IMR-90 (cell line): Measurements from ENCODE around the gene LY6G6F. TPM values are rescaled to one million over a fixed set of nuclear protein-coding genes. Genes with fewer than 3 reads are reported as not detected.
A peak's percentile ranks its signal among the peaks of the same experiment; 100 is the strongest.

Experiments
- ATAC-seq: fragments of 200-7000 bp; cut with Tn5 transposase; 2 replicates; pipeline ENCODE4 v1.9.1; 2020; ENCODE audit warnings: low read depth, mild to moderate bottlenecking, moderate library complexity
- BruUV-seq: library from RNA; stranded (reverse); fragments of 400-500 nt; replicated peaks from 2 replicates; lab custom pipeline; 2021; lab: Mats Ljungman, UMichigan
- CTCF ChIA-PET: fragments of 300-600 bp; formaldehyde crosslinking; extraction: SDS; loops from one replicate; lab custom pipeline; 2021; ENCODE audit warnings: antibody characterized with exemption; lab: Yijun Ruan, JAX
- POLR2A ChIA-PET: fragments of 300-600 bp; sonication (Branson Sonifier 250); formaldehyde crosslinking; loops from one replicate; lab custom pipeline; 2022; ENCODE audit warnings: antibody characterized with exemption; ENCODE audit not compliant: unreplicated experiment; lab: Charles Lee
- DNase-seq: peaks from one replicate; pipeline ENCODE4 v3.0.0; 2013
- H2AFZ ChIP-seq: replicated peaks from 2 replicates; pipeline ENCODE3; 2013; ENCODE audit warnings: low read length, mild to moderate bottlenecking; ENCODE audit not compliant: poor library complexity
- H2AK5ac ChIP-seq: 2 replicates; pipeline ENCODE4 v1.6.1; 2013; ENCODE audit warnings: low read depth, low read length, inconsistent platforms
- H2AK9ac ChIP-seq: replicated peaks from 2 replicates; pipeline ENCODE3; 2013; ENCODE audit warnings: mild to moderate bottlenecking, low read depth, low read length, moderate library complexity; ENCODE audit not compliant: poor library complexity
- H2BK120ac ChIP-seq: 2 replicates; pipeline ENCODE4 v1.6.1; 2013; ENCODE audit warnings: low read depth, low read length, inconsistent platforms
- H2BK15ac ChIP-seq: 3 replicates; pipeline ENCODE4 v1.6.1; 2013; ENCODE audit warnings: low read depth, low read length, inconsistent platforms
- H2BK20ac ChIP-seq: 2 replicates; pipeline ENCODE4 v1.6.1; 2013; ENCODE audit warnings: low read depth, mild to moderate bottlenecking, inconsistent platforms, low read length, moderate library complexity
- H2BK5ac ChIP-seq: 2 replicates; pipeline ENCODE4 v1.6.1; 2013; ENCODE audit warnings: mild to moderate bottlenecking, low read depth, low read length, inconsistent platforms; ENCODE audit not compliant: poor library complexity, severe bottlenecking
- H3K14ac ChIP-seq: replicated peaks from 2 replicates; pipeline ENCODE4 v1.6.1; 2013; ENCODE audit warnings: low read depth, low read length, inconsistent platforms
- H3K18ac ChIP-seq: 2 replicates; pipeline ENCODE4 v1.6.1; 2013; ENCODE audit warnings: low read depth, low read length, control low read depth
- H3K23ac ChIP-seq: 2 replicates; pipeline ENCODE4 v1.6.1; 2013; ENCODE audit warnings: low read depth, low read length, inconsistent platforms
- H3K27ac ChIP-seq: 2 replicates; pipeline ENCODE4 v1.5.1; 2013; ENCODE audit warnings: mild to moderate bottlenecking, control low read depth, low read length; ENCODE audit not compliant: insufficient read depth
- H3K27me3 ChIP-seq: 2 replicates; pipeline ENCODE4 v1.6.1; 2013; ENCODE audit warnings: low read length; ENCODE audit not compliant: control insufficient read depth, insufficient read depth
- H3K36me3 ChIP-seq: 2 replicates; pipeline ENCODE4 v1.6.1; 2013; ENCODE audit warnings: low read length, mixed read lengths; ENCODE audit not compliant: control insufficient read depth, insufficient read depth
- H3K4ac ChIP-seq: 2 replicates; pipeline ENCODE4 v1.6.1; 2013; ENCODE audit warnings: low read depth, low read length, inconsistent platforms
- H3K4me1 ChIP-seq: 2 replicates; pipeline ENCODE4 v1.6.1; 2013; ENCODE audit warnings: low read length, mixed read lengths; ENCODE audit not compliant: control insufficient read depth, insufficient read depth
- H3K4me2 ChIP-seq: 2 replicates; pipeline ENCODE4 v1.6.1; 2013; ENCODE audit warnings: low read depth, mild to moderate bottlenecking, control low read depth, low read length, moderate library complexity
- H3K4me3 ChIP-seq: 2 replicates; pipeline ENCODE4 v1.5.1; 2013; ENCODE audit warnings: low read depth, mild to moderate bottlenecking, control low read depth, low read length, moderate library complexity; ENCODE audit not compliant: insufficient read depth
- H3K56ac ChIP-seq: 2 replicates; pipeline ENCODE4 v1.6.1; 2013; ENCODE audit warnings: low read length, inconsistent platforms; ENCODE audit not compliant: insufficient read depth; ENCODE audit errors: extremely low read depth
- H3K79me1 ChIP-seq, 2 experiments: 2 replicates each; pipeline ENCODE4 v1.6.1; 2013; ENCODE audit warnings: low read length in 2 of 2, inconsistent platforms in 1 of 2, low read depth in 1 of 2
- H3K9ac ChIP-seq: 2 replicates; pipeline ENCODE4 v1.6.1; 2013; ENCODE audit warnings: low read depth, low read length, control low read depth
- H3K9me1 ChIP-seq: 2 replicates; pipeline ENCODE4 v1.6.1; 2013; ENCODE audit warnings: low read length, inconsistent platforms; ENCODE audit not compliant: insufficient read depth
- H3K9me3 ChIP-seq: 2 replicates; pipeline ENCODE4 v1.6.1; 2013; ENCODE audit warnings: low read length; ENCODE audit not compliant: control insufficient read depth, insufficient read depth
- H4K20me1 ChIP-seq: 2 replicates; pipeline ENCODE4 v1.6.1; 2013; ENCODE audit warnings: low read length, inconsistent platforms; ENCODE audit not compliant: insufficient read depth
- H4K5ac ChIP-seq: 2 replicates; pipeline ENCODE4 v1.6.1; 2013; ENCODE audit warnings: mild to moderate bottlenecking, low read depth, low read length, control low read depth
- H4K8ac ChIP-seq, 2 experiments: 2 replicates each; pipeline ENCODE4 v1.6.1; 2013; ENCODE audit warnings: low read depth in 2 of 2, low read length in 2 of 2, control low read depth in 1 of 2, inconsistent platforms in 1 of 2
- H4K91ac ChIP-seq: 2 replicates; pipeline ENCODE4 v1.6.1; 2013; ENCODE audit warnings: low read depth, low read length, inconsistent platforms; ENCODE audit not compliant: insufficient read depth
- CHD1 ChIP-seq: IDR thresholded peaks from 2 replicates; pipeline ENCODE4 v1.6.1; 2012; ENCODE audit warnings: low read depth, low read length, improper control_type of control experiment
- MXI1 ChIP-seq: IDR thresholded peaks from 2 replicates; pipeline ENCODE4 v1.6.1; 2012; ENCODE audit warnings: low read depth, mild to moderate bottlenecking, low read length, moderate library complexity, borderline replicate concordance
- NFE2L2 ChIP-seq: fragments of 150-350 bp; IDR thresholded peaks from 2 replicates; pipeline ENCODE4 v1.6.1; 2016; ENCODE audit warnings: low read depth, mild to moderate bottlenecking, low read length
- USF2 ChIP-seq: fragments of 150-350 bp; IDR thresholded peaks from 2 replicates; pipeline ENCODE4 v1.6.1; 2017; ENCODE audit warnings: mild to moderate bottlenecking, antibody characterized with exemption, low read length, low read depth
- WGBS, 2 experiments: methylation state at CpG; one replicate each; pipeline versions ENCODE4 v1.1.5 to v1.1.7; 2013; ENCODE audit warnings: missing lambda C conversion rate in 2 of 2; ENCODE audit not compliant: insufficient read length in 1 of 2; ENCODE audit errors: extremely low coverage in 2 of 2; 5-methylcytosine and 5-hydroxymethylcytosine counted together
- dilution Hi-C: fragments of 300-500 bp; cut with HindIII; formaldehyde crosslinking; loops from one replicate; pipeline ENCODE4 v1.14.3; 2018; ENCODE audit warnings: low sequenced_read_pairs; ENCODE audit not compliant: unreplicated experiment
- in situ Hi-C: fragments of 300-500 bp; cut with MboI; formaldehyde crosslinking; loops from 3 replicates; pipeline ENCODE4 v1.14.3; 2019; ENCODE audit warnings: low sequenced_read_pairs, inconsistent platforms, mixed read lengths
- intact Hi-C: fragments of 100-400 bp; cut with micrococcal nuclease; formaldehyde crosslinking; loops from 2 replicates; pipeline ENCODE4 v1.10.0; 2022
- polyA plus RNA-seq, 3 experiments: library from polyadenylated mRNA; depleted of rRNA; stranded (reverse); fragments of >200 nt; gene quantifications; 2 replicates each; pipeline ENCODE4 v1.2.3, GENCODE V29; 2012; ENCODE audit warnings: low replicate concordance in 1 of 3
- total RNA-seq: library from RNA; depleted of rRNA; stranded (reverse); fragments of >200 nt; gene quantifications from 2 replicates; pipeline ENCODE4 v1.2.3, GENCODE V29; 2012

LY6G6F gene
- total and polyA plus RNA-seq, 2 of the 4 experiments (the other 2 are of a cell fraction): not detected

- WGBS, 2 experiments: 27 to 100% methylated on average over 2 of the region's 7 CpGs
- Histone ChIP-seq H3K4me1 (peaks cover 18% of the 10 kb centered on the region), H3K4ac (peak overlapping the region; percentile 90), H3K4me2 (peak overlapping the region; percentile 68), H3K23ac (peak overlapping the region; percentile 77; the same call in 1 of the 2 replicates), H2BK15ac (peak overlapping the region; percentile 71; the same call in 1 of the 3 replicates), H3K9me3 (no peaks in the 10 kb centered on the region), H3K9ac (peak overlapping the region; percentile 28; the same call in 1 of the 2 replicates), H3K27me3 (no peaks in the 10 kb centered on the region), H3K4me3 (no peak overlapping the region), H2BK5ac (peak overlapping the region; percentile 92), H3K14ac (peak overlapping the region; percentile 95), H3K27ac (peak overlapping the region; percentile 65), H3K9me1 (peaks cover 18% of the 10 kb centered on the region), H4K8ac (peak overlapping the region; percentile 63 to 95; a peak in 3 of 4 replicates), H2AK9ac (peak overlapping the region; percentile 94), H4K20me1 (peaks cover 21% of the 10 kb centered on the region), H2AK5ac (peak overlapping the region; percentile 70), H2AFZ (no peak overlapping the region), H3K36me3 (peaks cover 19% of the 10 kb centered on the region), H3K56ac (peak overlapping the region; percentile 36), H2BK120ac (peak overlapping the region; percentile 79), H3K79me1 (peaks cover 13 to 75% of the 10 kb centered on the region in 2 experiments; a peak in 3 of 4 replicates), H3K18ac (peak overlapping the region; percentile 60; the same call in 1 of the 2 replicates), H4K5ac (peak overlapping the region; percentile 81), H2BK20ac (peak overlapping the region; percentile 76; the same call in 1 of the 2 replicates), H4K91ac (peak overlapping the region; percentile 86)
- TF ChIP-seq MXI1: no peak
- TF ChIP-seq CHD1: no peak
- TF ChIP-seq NFE2L2: no peak
- TF ChIP-seq USF2: no peak
- ATAC-seq: no peak
- ChIA-PET POLR2A (no interaction called here), CTCF (interaction anchor here (0.6 to 1.3 kb wide), 7 partner anchors 10 to 49 kb away, joined by 3 to 7 read pairs (median 3); partner anchors contain the start of gene ABHD16A)
- intact Hi-C loops: no loop called here
- in situ Hi-C loops: no loop called here
- dilution Hi-C loops: no loop called here
- DNase-seq: no peak
- BruUV-seq: no TSS peak
Measured at GRCh38 chr6:31737315-31737990, 30.8 kb downstream of the LY6G6F start.
